WTC11 (cell line): ENCODE results near the gene OSCAR. TPM values are rescaled to one million over a fixed set of nuclear protein-coding genes. Genes with fewer than 3 reads are reported as not detected.

ENCODE experiments used
- ATAC-seq: fragments of 200-7000 bp; cut with Tn5 transposase; 2 replicates; pipeline ENCODE4 v1.10.0; 2021; ENCODE audit warnings: mild to moderate bottlenecking, moderate library complexity
- CTCF ChIA-PET: fragments of 300-600 bp; sonication (Branson Sonifier 250); formaldehyde crosslinking; loops from one replicate; lab custom pipeline; 2021; ENCODE audit warnings: antibody characterized with exemption; lab: Charles Lee
- POLR2A ChIA-PET: fragments of 350-600 bp; sonication (Branson Sonifier 250); formaldehyde crosslinking; loops from one replicate; lab custom pipeline; 2021; ENCODE audit warnings: antibody characterized with exemption; lab: Charles Lee
- DNase-seq: peaks from one replicate; pipeline ENCODE4 v3.0.0; 2021; ENCODE audit warnings: low spot score
- H3K27ac Mint-ChIP-seq: 2 replicates; pipeline ENCODE4 v1.8.0; 2021; ENCODE audit warnings: mixed read lengths
- H3K27me3 Mint-ChIP-seq: 2 replicates; pipeline ENCODE4 v1.8.0; 2021; ENCODE audit warnings: low read depth, mild to moderate bottlenecking, moderate library complexity, mixed read lengths
- H3K36me3 Mint-ChIP-seq: 2 replicates; pipeline ENCODE4 v1.8.0; 2021; ENCODE audit warnings: mixed read lengths
- H3K4me1 Mint-ChIP-seq: 2 replicates; pipeline ENCODE4 v1.8.0; 2022; ENCODE audit warnings: mixed read lengths
- H3K4me3 Mint-ChIP-seq: 2 replicates; pipeline ENCODE4 v1.8.0; 2021; ENCODE audit warnings: mild to moderate bottlenecking, moderate library complexity, mixed read lengths
- H3K9me3 Mint-ChIP-seq: 2 replicates; pipeline ENCODE4 v1.8.0; 2021; ENCODE audit warnings: mixed read lengths
- AFF4 ChIP-seq: sonication (generic); formaldehyde crosslinking; IDR thresholded peaks from 2 replicates; pipeline ENCODE4 v1.8.1; 2023; ENCODE audit warnings: mild to moderate bottlenecking, missing genetic modification reagents, borderline replicate concordance
- CDX4 ChIP-seq: fragments of 250-450 bp; sonication (Bioruptor Pico); IDR thresholded peaks from 2 replicates; pipeline ENCODE4 v1.9.0; 2021; ENCODE audit warnings: moderate library complexity, mild to moderate bottlenecking, inconsistent platforms, borderline replicate concordance
- ELF4 ChIP-seq: sonication (generic); formaldehyde crosslinking; IDR thresholded peaks from 2 replicates; pipeline ENCODE4 v1.8.1; 2022; ENCODE audit warnings: low read depth, mild to moderate bottlenecking, moderate library complexity, missing genetic modification reagents
- EMX1 ChIP-seq: fragments of 250-450 bp; sonication (Bioruptor Pico); IDR thresholded peaks from 2 replicates; pipeline ENCODE4 v1.8.0; 2021; ENCODE audit warnings: mild to moderate bottlenecking
- ESRRA ChIP-seq: sonication (generic); formaldehyde crosslinking; IDR thresholded peaks from 2 replicates; pipeline ENCODE4 v1.8.1; 2022; ENCODE audit warnings: mild to moderate bottlenecking, missing genetic modification reagents, borderline replicate concordance
- GABPB1 ChIP-seq: sonication (generic); formaldehyde crosslinking; IDR thresholded peaks from 2 replicates; pipeline ENCODE4 v1.8.1; 2023; ENCODE audit warnings: mild to moderate bottlenecking, missing genetic modification reagents
- GTF2I ChIP-seq: fragments of 250-450 bp; sonication (Bioruptor Pico); conservative IDR thresholded peaks from 2 replicates; pipeline ENCODE4 v1.4.0; 2021; ENCODE audit warnings: mild to moderate bottlenecking
- NFE2L1 ChIP-seq: sonication (generic); formaldehyde crosslinking; IDR thresholded peaks from 2 replicates; pipeline ENCODE4 v1.8.1; 2023; ENCODE audit warnings: missing genetic modification reagents
- SMAD4 ChIP-seq: sonication (generic); formaldehyde crosslinking; IDR thresholded peaks from 2 replicates; pipeline ENCODE4 v1.8.0; 2022; ENCODE audit warnings: mild to moderate bottlenecking, missing genetic modification reagents
- SOX15 ChIP-seq: fragments of 250-450 bp; sonication (Bioruptor Pico); IDR thresholded peaks from 2 replicates; pipeline ENCODE4 v1.9.0; 2021; ENCODE audit warnings: mild to moderate bottlenecking
- TEAD1 ChIP-seq: sonication (generic); formaldehyde crosslinking; IDR thresholded peaks from 2 replicates; pipeline ENCODE4 v1.8.0; 2022; ENCODE audit warnings: mild to moderate bottlenecking, missing genetic modification reagents
- ZBTB21 ChIP-seq: sonication (generic); formaldehyde crosslinking; IDR thresholded peaks from 2 replicates; pipeline ENCODE4 v1.8.1; 2023; ENCODE audit warnings: mild to moderate bottlenecking, missing genetic modification reagents, borderline replicate concordance
- ZNF263 ChIP-seq: sonication (generic); formaldehyde crosslinking; IDR thresholded peaks from 2 replicates; pipeline ENCODE4 v1.8.1; 2022; ENCODE audit warnings: low read depth, mild to moderate bottlenecking, moderate library complexity, missing genetic modification reagents
- ZNF396 ChIP-seq: fragments of 250-450 bp; sonication (Bioruptor Pico); IDR thresholded peaks from 2 replicates; pipeline ENCODE4 v1.8.0; 2021; ENCODE audit warnings: mild to moderate bottlenecking, moderate library complexity, borderline replicate concordance
- ZNF423 ChIP-seq: fragments of 250-450 bp; sonication (Bioruptor Pico); IDR thresholded peaks from 2 replicates; pipeline ENCODE4 v2.1.2; 2022; ENCODE audit warnings: mild to moderate bottlenecking, moderate library complexity
- total RNA-seq: library from RNA; stranded (reverse); gene quantifications from 3 replicates; pipeline ENCODE4 v1.2.3, GENCODE V29; 2021
- TF ChIP-seq, protein P1 (sequence below): sonication (generic); formaldehyde crosslinking; IDR thresholded peaks from 2 replicates; pipeline ENCODE4 v1.8.0; 2022; ENCODE audit warnings: mild to moderate bottlenecking, missing genetic modification reagents
- TF ChIP-seq, protein P2 (sequence below): sonication (generic); formaldehyde crosslinking; IDR thresholded peaks from 2 replicates; pipeline ENCODE4 v1.8.1; 2023; ENCODE audit warnings: mild to moderate bottlenecking, missing genetic modification reagents, moderate library complexity
- TF ChIP-seq, protein P3 (sequence below): fragments of 250-450 bp; sonication (Bioruptor Pico); conservative IDR thresholded peaks from 2 replicates; pipeline ENCODE4 v1.9.0; 2021; ENCODE audit warnings: mild to moderate bottlenecking
- TF ChIP-seq, protein P4 (sequence below): sonication (generic); formaldehyde crosslinking; IDR thresholded peaks from 2 replicates; pipeline ENCODE4 v1.8.0; 2023; ENCODE audit warnings: missing genetic modification reagents

The OSCAR gene
- total RNA-seq, 1 experiment from 2014 or later: 2.3 TPM

GRCh38 chr19:54114340-54115108 lies 13.9 kb upstream of the OSCAR start:
- Mint-ChIP-seq H3K9me3 (no peaks in the 10 kb centered on the region), H3K4me1 (peaks cover 22% of the 10 kb centered on the region), H3K27ac (peak overlapping the region; percentile 93), H3K27me3 (no peaks in the 10 kb centered on the region; the same call in 1 of the 2 replicates), H3K4me3 (peak overlapping the region; percentile 95), H3K36me3 (peaks cover 28% of the 10 kb centered on the region)
- POLR2A ChIA-PET: interaction anchor here (0.5 to 3.1 kb wide), 5 partner anchors 11 to 247 kb away, joined by 3 to 23 read pairs (median 5); partner anchors contain the start of genes CNOT3, MYADM and NDUFA3
- CTCF ChIA-PET: interaction anchor here (0.8 to 2.5 kb wide), 9 partner anchors 17 to 202 kb away, joined by 3 to 9 read pairs (median 3); partner anchors contain the start of gene CNOT3
- DNase-seq (no peak), ATAC-seq (peak; percentile 17)
- TF ChIP-seq, protein P1, sequence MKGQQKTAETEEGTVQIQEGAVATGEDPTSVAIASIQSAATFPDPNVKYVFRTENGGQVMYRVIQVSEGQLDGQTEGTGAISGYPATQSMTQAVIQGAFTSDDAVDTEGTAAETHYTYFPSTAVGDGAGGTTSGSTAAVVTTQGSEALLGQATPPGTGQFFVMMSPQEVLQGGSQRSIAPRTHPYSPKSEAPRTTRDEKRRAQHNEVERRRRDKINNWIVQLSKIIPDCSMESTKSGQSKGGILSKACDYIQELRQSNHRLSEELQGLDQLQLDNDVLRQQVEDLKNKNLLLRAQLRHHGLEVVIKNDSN (CRISPR knock-in tag): peak; percentile 20; the same call in 1 of the 2 replicates
- TF ChIP-seq ZNF263 (CRISPR knock-in tag): no peak
- TF ChIP-seq EMX1 (CRISPR knock-in tag): 0 out of 2 replicates have a peak, but pooled peaks have one; percentile 31
- TF ChIP-seq, protein P2, sequence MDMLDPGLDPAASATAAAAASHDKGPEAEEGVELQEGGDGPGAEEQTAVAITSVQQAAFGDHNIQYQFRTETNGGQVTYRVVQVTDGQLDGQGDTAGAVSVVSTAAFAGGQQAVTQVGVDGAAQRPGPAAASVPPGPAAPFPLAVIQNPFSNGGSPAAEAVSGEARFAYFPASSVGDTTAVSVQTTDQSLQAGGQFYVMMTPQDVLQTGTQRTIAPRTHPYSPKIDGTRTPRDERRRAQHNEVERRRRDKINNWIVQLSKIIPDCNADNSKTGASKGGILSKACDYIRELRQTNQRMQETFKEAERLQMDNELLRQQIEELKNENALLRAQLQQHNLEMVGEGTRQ (CRISPR knock-in tag): peak; percentile 42; the same call in 1 of the 2 replicates

GRCh38 chr19:54109651-54110050 lies 9.0 kb upstream of the OSCAR start:
- ATAC-seq (no peak), DNase-seq (no peak)
- Mint-ChIP-seq H3K4me1 (peaks cover 7% of the 10 kb centered on the region), H3K36me3 (peaks cover 51% of the 10 kb centered on the region), H3K4me3 (no peak overlapping the region), H3K27ac (no peak overlapping the region), H3K9me3 (no peaks in the 10 kb centered on the region), H3K27me3 (no peaks in the 10 kb centered on the region)
- CTCF ChIA-PET: interaction anchor here (1.7 kb wide), 1 partner anchor 80 kb away, joined by 5 read pairs; no protein-coding TSS in a partner anchor
- TF ChIP-seq CDX4 (CRISPR knock-in tag) (no peak), ELF4 (CRISPR knock-in tag) (no peak), ZNF423 (CRISPR knock-in tag) (no peak), TEAD1 (CRISPR knock-in tag) (no peak), SOX15 (CRISPR knock-in tag) (no peak)
- TF ChIP-seq, protein P3, sequence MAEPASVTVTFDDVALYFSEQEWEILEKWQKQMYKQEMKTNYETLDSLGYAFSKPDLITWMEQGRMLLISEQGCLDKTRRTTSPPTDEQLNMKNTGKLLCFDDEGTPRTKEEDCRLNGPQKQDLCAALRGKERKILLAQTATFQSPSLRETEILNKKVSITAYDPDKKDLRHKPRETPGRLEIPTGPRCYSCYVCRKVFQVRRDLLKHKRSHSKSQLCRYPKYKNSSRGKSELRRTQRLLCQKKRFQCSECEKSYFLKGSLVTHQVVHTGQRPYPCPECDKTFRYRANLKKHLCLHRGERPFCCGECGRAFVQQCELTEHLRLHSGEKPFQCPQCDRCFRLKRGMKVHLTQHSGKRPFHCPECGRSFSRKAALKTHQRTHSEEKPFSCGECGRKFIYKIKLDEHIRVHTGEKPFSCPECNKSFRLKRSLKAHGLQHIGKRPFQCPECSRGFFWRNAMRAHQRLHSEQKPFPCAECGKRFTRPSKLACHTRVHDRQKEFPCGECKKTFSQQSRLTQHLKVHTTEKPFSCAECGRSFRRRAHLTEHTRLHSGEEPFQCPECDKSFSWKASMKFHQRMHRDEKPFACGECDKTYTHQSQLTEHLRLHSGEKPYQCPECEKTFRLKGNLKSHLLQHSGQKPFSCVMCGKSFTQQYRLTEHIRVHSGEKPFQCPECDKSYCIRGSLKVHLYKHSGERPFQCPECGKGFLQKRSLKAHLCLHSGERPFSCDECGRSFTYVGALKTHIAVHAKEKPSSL (CRISPR knock-in tag): no peak
- POLR2A ChIA-PET: no interaction called here

GRCh38 chr19:54108496-54108895 lies 7.9 kb upstream of the OSCAR start:
- ATAC-seq (no peak), DNase-seq (no peak)
- Mint-ChIP-seq H3K27me3 (no peaks in the 10 kb centered on the region), H3K27ac (no peak overlapping the region), H3K4me3 (no peak overlapping the region), H3K36me3 (peaks cover 54% of the 10 kb centered on the region), H3K4me1 (no peaks in the 10 kb centered on the region), H3K9me3 (no peaks in the 10 kb centered on the region)
- CTCF ChIA-PET: no interaction called here
- POLR2A ChIA-PET: no interaction called here
- TF ChIP-seq NFE2L1 (CRISPR knock-in tag) (no peak), CDX4 (CRISPR knock-in tag) (no peak), GTF2I (no peak), ZBTB21 (CRISPR knock-in tag) (no peak), ZNF396 (CRISPR knock-in tag) (no peak), GABPB1 (no peak), ESRRA (CRISPR knock-in tag) (no peak), SMAD4 (CRISPR knock-in tag) (no peak), AFF4 (no peak)
- TF ChIP-seq, protein P4, sequence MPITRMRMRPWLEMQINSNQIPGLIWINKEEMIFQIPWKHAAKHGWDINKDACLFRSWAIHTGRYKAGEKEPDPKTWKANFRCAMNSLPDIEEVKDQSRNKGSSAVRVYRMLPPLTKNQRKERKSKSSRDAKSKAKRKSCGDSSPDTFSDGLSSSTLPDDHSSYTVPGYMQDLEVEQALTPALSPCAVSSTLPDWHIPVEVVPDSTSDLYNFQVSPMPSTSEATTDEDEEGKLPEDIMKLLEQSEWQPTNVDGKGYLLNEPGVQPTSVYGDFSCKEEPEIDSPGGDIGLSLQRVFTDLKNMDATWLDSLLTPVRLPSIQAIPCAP: no peak
- TF ChIP-seq, protein P1 (CRISPR knock-in tag): no peak
